Measurements from ENCODE around the gene SF3A2.
"Not testable (repeated sequence)": the region's sequence is repeated elsewhere in the genome, so short reads cannot be mapped to it uniquely, and the experiment has no call there.

Gene SF3A2

GRCh38 chr19:2236314-2237050 lies at the start of gene SF3A2, which contains the start of gene PLEKHJ1:
Gene SF3A2 (plus strand): TSS chr19:2236824. CDS start chr19:2243419, 6,595 bp downstream.
Gene PLEKHJ1 (minus strand): TSS chr19:2236329. CDS start chr19:2236248, 81 bp downstream.
- in situ Hi-C loops (cut with MboI; ENCODE audit: low sequenced_read_pairs): no loop called here

- in situ Hi-C loops (cut with MboI; ENCODE audit: low sequenced_read_pairs): no loop called here
Measured at GRCh38 chr19:2187159-2187558, 49.5 kb upstream of the SF3A2 start.

GRCh38 chr19:2188708-2189385 lies 47.8 kb upstream of the SF3A2 start:
- in situ Hi-C loops (cut with MboI; ENCODE audit: low sequenced_read_pairs): no loop called here

- in situ Hi-C loops (cut with MboI; ENCODE audit: low sequenced_read_pairs): no loop called here
Measured at GRCh38 chr19:2189880-2190279, 46.7 kb upstream of the SF3A2 start.

GRCh38 chr19:2190848-2191455 lies 45.7 kb upstream of the SF3A2 start:
- in situ Hi-C loops (cut with MboI; ENCODE audit: low sequenced_read_pairs): no loop called here

GRCh38 chr19:2191456-2192310 lies 44.9 kb upstream of the SF3A2 start:
- in situ Hi-C loops (cut with MboI; ENCODE audit: low sequenced_read_pairs): no loop called here

- in situ Hi-C loops (cut with MboI; ENCODE audit: low sequenced_read_pairs): no loop called here
Measured at GRCh38 chr19:2192862-2193261, 43.8 kb upstream of the SF3A2 start.

- in situ Hi-C loops (cut with MboI; ENCODE audit: low sequenced_read_pairs): no loop called here
Measured at GRCh38 chr19:2193807-2194206, 42.8 kb upstream of the SF3A2 start.

- in situ Hi-C loops (cut with MboI; ENCODE audit: low sequenced_read_pairs): no loop called here
Measured at GRCh38 chr19:2194513-2195078, 42.0 kb upstream of the SF3A2 start.

- in situ Hi-C loops (cut with MboI; ENCODE audit: low sequenced_read_pairs): no loop called here
Measured at GRCh38 chr19:2195361-2195760, 41.3 kb upstream of the SF3A2 start.

GRCh38 chr19:2195914-2196313 lies 40.7 kb upstream of the SF3A2 start:
- in situ Hi-C loops (cut with MboI; ENCODE audit: low sequenced_read_pairs): no loop called here

GRCh38 chr19:2197270-2197669 lies 39.4 kb upstream of the SF3A2 start:
- in situ Hi-C loops (cut with MboI; ENCODE audit: low sequenced_read_pairs): no loop called here

- in situ Hi-C loops (cut with MboI; ENCODE audit: low sequenced_read_pairs): no loop called here
Measured at GRCh38 chr19:2198317-2198716, 38.3 kb upstream of the SF3A2 start.

GRCh38 chr19:2199215-2199614 lies 37.4 kb upstream of the SF3A2 start:
- in situ Hi-C loops (cut with MboI; ENCODE audit: low sequenced_read_pairs): no loop called here

- in situ Hi-C loops (cut with MboI; ENCODE audit: low sequenced_read_pairs): no loop called here
Measured at GRCh38 chr19:2199861-2200623, 36.6 kb upstream of the SF3A2 start.

GRCh38 chr19:2200624-2201294 lies 35.9 kb upstream of the SF3A2 start:
- in situ Hi-C loops (cut with MboI; ENCODE audit: low sequenced_read_pairs): not testable (repeated sequence)

GRCh38 chr19:2201473-2202148 lies 35.0 kb upstream of the SF3A2 start:
- in situ Hi-C loops (cut with MboI; ENCODE audit: low sequenced_read_pairs): no loop called here

- in situ Hi-C loops (cut with MboI; ENCODE audit: low sequenced_read_pairs): no loop called here
Measured at GRCh38 chr19:2202366-2202765, 34.3 kb upstream of the SF3A2 start.

GRCh38 chr19:2207008-2207407 lies 29.6 kb upstream of the SF3A2 start:
- in situ Hi-C loops (cut with MboI; ENCODE audit: low sequenced_read_pairs): no loop called here

Data from HL-60/S4 treated with retinoic acid at 250 ng/mL for 4 days and 3 days (cell line).